Activated CD4-positive, alpha-beta T cell treated with anti-CD3 and anti-CD28 coated beads for 1 hour (primary cell): Measurements from ENCODE around the gene ATG9A.

Experiments
- DNase-seq: peaks from one replicate; pipeline ENCODE4 v3.0.0-alpha.2; 2020

The ATG9A gene

GRCh38 chr2:219252084-219252483, 22.6 kb upstream of the ATG9A start:
- DNase-seq = no peak

GRCh38 chr2:219251656-219252055, 22.2 kb upstream of the ATG9A start:
- no peak for DNase-seq

GRCh38 chr2:219250049-219250781, 20.8 kb upstream of the ATG9A start:
- no peak for DNase-seq

GRCh38 chr2:219249203-219249980, 20.0 kb upstream of the ATG9A start:
- DNase-seq = no peak

GRCh38 chr2:219248845-219249202, 19.4 kb upstream of the ATG9A start:
- no peak for DNase-seq

GRCh38 chr2:219247678-219248642, 18.5 kb upstream of the ATG9A start:
- no peak for DNase-seq

- DNase-seq = no peak
These were observed 17.1 kb upstream of the ATG9A start for GRCh38 chr2:219246559-219246958.

- DNase-seq = no peak
These were observed 16.4 kb upstream of the ATG9A start for GRCh38 chr2:219245899-219246230.

GRCh38 chr2:219245148-219245898, 15.9 kb upstream of the ATG9A start, which contains the start of the genes GLB1L and STK16:
TSS of gene GLB1L (minus strand) at chr2:219245444. CDS start at chr2:219243573, 1,871 bp downstream.
TSS of gene STK16 (plus strand) at chr2:219245479. CDS start at chr2:219246000, 521 bp downstream.
- DNase-seq = peak; percentile 82

GRCh38 chr2:219244789-219245147, 15.3 kb upstream of the ATG9A start:
- no peak for DNase-seq

- no peak for DNase-seq
These were observed 13.9 kb upstream of the ATG9A start for GRCh38 chr2:219243291-219243761.

GRCh38 chr2:219234331-219234730, 4.9 kb upstream of the ATG9A start:
- no peak for DNase-seq

GRCh38 chr2:219230059-219230540, 664 bp upstream of the ATG9A start:
- DNase-seq = no peak

- no peak for DNase-seq
These were observed 528 bp downstream of the ATG9A start for GRCh38 chr2:219228911-219229304.

- no peak for DNase-seq
These were observed 1.2 kb downstream of the ATG9A start for GRCh38 chr2:219228041-219228910.

GRCh38 chr2:219225350-219225749, 4.1 kb downstream of the ATG9A start:
- no peak for DNase-seq

- no peak for DNase-seq
These were observed 5.4 kb downstream of the ATG9A start for GRCh38 chr2:219223831-219224610.

- no peak for DNase-seq
These were observed 7.4 kb downstream of the ATG9A start for GRCh38 chr2:219221957-219222518.

- no peak for DNase-seq
These were observed 8.6 kb downstream of the ATG9A start for GRCh38 chr2:219220652-219221402.
